ENCODE data around the gene NLRP5.

DNA sequence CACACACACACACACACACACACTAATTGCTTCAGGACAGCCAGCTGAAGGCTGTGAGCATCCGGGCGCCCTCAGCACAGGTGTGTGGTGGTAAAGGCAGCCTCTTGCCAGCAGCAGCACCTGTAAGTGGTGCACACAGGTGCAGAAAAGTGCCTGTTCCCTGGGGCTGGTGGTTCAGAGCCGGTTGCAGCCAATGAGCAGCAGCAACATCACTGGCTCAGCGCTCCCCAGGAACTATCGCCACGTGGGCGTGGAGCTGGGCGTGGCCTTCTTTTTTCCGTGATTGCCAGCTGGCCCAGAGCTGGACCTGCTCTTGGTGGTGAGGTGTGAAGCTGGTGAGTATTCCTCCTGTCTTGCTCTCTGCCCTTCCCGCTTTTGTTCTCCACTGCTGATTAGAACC, at the start of gene NLRP5:
- TF ChIP-seq, protein P1, sequence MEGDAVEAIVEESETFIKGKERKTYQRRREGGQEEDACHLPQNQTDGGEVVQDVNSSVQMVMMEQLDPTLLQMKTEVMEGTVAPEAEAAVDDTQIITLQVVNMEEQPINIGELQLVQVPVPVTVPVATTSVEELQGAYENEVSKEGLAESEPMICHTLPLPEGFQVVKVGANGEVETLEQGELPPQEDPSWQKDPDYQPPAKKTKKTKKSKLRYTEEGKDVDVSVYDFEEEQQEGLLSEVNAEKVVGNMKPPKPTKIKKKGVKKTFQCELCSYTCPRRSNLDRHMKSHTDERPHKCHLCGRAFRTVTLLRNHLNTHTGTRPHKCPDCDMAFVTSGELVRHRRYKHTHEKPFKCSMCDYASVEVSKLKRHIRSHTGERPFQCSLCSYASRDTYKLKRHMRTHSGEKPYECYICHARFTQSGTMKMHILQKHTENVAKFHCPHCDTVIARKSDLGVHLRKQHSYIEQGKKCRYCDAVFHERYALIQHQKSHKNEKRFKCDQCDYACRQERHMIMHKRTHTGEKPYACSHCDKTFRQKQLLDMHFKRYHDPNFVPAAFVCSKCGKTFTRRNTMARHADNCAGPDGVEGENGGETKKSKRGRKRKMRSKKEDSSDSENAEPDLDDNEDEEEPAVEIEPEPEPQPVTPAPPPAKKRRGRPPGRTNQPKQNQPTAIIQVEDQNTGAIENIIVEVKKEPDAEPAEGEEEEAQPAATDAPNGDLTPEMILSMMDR (conservative IDR thresholded peaks at IDR 0.05 in 1 of 2, IDR thresholded peaks at IDR 0.05 in 1 of 2; ENCODE audit: low read depth in 1 of 2, low read length in 2 of 2): no peak
- TF ChIP-seq EZH2 (IDR thresholded peaks at IDR 0.05; ENCODE audit: low read length, missing control alignments): no peak

Measured in fibroblast of lung (primary cell).